IPS-NIHi7 (cell line): ENCODE measurements around the gene OR4K1.
"Not testable (repeated sequence)": the region's sequence is repeated elsewhere in the genome, so short reads cannot be mapped to it uniquely, and the experiment has no call there.

Experiments
- DNase-seq: peaks from one replicate; pipeline ENCODE4 v3.0.0; 2012; ENCODE audit warnings: mixed read lengths; ENCODE audit errors: extremely low spot score

The OR4K1 gene, protein sequence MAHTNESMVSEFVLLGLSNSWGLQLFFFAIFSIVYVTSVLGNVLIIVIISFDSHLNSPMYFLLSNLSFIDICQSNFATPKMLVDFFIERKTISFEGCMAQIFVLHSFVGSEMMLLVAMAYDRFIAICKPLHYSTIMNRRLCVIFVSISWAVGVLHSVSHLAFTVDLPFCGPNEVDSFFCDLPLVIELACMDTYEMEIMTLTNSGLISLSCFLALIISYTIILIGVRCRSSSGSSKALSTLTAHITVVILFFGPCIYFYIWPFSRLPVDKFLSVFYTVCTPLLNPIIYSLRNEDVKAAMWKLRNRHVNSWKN

DNA sequence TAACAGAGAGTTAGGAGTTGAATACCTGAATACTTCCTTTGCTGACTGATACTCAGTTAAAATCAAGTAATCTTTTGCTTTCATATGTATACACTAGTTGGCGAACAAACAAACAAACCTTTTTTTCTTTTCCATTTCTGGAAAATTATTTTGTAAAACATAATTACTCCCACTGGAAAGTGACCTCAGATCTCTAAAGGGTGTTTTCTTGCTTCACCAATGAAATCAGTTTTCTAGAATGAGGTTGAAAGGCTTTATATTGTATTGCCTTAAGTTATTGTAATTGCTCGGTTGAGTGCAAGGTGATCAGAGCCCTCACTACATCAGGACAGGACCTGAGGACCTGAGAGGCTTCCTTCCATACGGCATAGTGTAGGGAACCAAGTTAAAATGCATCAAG lies at the start of gene OR4K1:
Gene OR4K1 (plus strand): TSS at position 301 of the 400 bp plus-strand sequence. CDS start 4,750 bp downstream, outside the sequence.
- no peak for DNase-seq

DNA sequence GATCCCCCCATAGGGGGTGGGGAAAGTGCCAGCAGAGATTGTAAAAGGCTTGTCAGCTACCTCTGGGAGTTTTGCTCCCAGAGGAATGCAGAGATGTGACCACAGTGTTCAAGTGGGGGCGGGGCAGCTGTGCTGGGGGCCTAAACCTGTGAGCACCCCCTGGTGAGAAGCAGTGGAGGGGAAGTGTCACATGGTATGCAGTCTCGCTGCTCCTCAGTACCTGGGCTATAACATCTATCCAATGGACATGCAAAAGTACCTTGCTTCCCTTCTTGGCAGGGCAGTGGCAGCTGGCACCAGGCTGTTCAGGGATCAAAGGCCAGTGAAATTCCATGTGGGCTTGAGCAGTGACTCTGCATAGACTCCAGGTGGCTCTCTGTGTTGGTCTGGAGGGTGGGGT lies 35.4 kb upstream of the OR4K1 start:
- DNase-seq = no peak

DNA sequence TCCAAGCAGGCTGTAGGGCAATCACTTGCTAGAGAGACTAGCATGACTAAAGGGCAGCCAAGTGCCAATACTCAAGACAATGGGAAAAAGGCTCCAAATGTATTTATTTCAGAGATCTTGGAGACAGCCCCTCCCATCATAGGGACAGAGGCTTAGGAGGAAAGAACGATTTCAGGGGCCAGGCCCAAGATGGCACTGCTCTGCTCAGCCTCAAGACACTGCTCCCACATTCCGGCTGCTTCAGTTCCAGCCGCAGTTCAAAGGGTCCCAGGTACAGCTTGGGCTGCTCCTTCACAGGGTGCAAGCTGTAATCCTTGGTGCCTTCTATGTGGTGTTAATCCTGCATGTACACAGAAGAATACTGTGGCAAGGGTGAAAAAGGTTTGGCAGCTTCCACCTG lies 29.7 kb upstream of the OR4K1 start:
- no peak for DNase-seq

DNA sequence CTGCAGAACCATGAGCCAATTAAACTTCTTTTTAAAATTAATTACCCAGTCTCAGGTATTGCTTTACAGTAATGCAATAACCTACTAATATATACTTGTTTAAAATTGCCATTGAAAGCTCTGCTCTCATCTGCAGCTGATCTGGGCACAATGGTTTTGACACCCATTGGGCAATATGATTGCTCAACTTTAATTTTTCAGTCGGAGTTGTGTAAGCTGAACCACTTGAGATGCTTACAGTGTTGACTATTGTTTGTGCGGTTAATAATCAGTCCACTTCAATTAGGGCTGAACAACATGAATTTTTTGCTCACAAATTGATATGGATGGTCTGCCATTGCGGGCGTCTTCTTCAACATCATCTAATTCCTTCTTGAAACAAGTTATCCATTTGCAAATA lies 28.3 kb upstream of the OR4K1 start:
- DNase-seq = no peak

DNA sequence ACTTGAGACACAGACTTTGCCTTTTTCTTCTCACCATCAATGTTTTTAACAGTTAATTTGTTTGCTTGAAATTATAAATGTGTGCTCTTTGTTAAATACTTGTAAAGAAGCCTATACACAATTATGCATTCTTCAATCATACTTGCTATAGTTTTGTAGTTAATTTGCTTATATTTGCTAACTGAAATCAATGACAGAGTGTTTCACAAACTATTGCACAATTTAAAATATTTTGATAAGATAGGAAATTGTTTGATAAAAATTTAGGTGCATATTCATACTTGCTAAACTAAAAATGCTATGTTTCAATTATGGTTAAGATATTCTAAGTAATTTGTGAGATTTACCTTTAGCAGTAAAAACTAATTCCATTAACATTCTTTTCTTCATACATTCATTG lies 24.1 kb upstream of the OR4K1 start:
- DNase-seq = no peak

DNA sequence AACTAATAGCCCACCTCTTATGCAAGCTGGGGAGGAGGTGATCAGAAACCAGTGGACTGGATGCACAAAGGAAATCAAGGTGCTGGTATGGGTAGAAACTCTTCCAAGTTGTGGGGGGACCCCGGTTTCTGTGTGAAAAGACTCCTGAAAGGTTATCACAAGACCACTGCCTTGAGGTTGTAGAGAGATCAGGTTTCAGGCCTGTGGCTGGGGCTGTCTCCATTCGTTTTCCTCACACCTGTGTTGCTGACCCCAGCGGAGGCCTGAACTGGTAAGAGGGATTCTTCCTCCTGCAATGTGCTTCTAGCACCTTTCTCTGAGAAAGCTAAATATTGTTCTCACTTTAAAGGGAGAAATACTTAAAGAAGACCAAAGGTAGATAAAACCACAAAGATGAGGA lies 19.6 kb upstream of the OR4K1 start:
- DNase-seq = no peak

DNA sequence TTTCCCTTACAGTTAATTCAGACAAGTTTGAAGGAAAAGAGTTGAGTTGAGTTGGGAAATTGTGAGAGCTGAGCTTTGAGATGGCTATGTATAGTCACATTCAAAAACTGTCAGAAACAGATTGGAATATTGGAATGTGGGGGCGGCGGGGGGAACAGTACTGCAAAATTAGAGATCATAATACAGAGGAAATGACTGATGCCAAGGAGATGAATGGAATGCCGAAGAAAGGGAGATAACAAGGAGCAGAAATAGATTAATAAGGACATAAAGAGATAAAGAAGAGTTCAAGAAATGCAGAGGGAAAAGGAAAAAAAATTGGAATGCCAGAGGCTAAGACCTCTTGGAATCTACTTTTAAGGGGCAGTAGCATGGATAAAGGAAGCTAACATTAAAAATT lies 13.5 kb upstream of the OR4K1 start:
- no peak for DNase-seq

DNA sequence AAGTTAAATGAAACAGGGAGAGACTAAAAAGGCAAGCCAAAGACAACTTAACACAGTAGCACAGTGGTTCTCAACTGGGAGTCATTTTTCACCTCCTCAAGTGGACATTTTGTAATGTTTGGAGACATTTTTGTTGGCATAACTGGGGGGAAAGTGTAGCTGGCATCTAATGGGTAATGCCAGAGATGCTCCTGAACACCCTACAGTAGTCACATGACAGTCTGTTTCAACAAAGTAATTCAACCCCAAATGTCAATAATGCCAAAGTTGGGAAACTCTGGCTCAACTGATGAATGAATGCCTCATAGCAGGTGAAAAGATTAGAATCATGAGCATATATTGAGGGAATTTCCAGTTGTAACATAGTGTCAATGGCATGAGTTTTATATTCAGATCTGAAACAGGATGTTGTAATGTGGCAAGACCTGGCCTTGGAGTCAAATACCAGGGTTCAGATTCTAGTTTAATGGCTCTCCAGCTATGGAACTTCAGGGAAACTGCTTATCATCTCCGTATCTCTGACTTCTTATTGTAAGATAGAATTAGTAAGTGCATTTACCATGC lies 12.7 kb upstream of the OR4K1 start:
- DNase-seq = no peak

DNA sequence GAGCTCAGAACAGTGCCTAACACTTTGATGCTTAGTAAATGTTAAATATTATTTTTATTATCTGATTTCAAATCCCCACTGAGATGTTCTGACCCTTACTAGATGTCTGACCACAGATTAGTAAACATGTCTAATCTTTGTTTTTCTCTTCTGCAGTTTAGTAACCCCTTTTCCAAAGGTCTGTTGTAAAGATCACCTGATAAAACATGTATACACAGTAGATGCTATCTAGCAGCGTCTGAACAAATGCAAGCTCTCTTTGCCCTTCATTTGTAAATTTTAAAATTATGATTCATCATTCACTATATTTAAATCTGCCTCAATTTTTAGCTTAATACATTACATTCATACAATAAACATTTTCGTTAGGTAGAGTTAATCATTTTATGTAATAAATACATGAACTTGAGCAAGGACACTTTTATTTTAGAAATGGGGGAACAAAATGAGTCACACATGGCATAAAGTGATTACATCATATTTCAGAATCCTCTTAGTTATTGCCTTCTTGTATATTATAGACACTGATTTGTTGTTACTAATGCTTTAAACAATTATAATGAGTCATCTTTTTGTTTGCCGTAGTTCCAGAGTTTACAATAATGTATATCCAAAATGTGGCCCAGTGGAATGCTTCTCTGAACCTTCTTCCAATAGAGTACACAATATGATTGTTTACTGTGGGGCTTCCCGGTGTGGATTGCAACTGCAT lies 12.0 kb upstream of the OR4K1 start:
- DNase-seq = no peak

DNA sequence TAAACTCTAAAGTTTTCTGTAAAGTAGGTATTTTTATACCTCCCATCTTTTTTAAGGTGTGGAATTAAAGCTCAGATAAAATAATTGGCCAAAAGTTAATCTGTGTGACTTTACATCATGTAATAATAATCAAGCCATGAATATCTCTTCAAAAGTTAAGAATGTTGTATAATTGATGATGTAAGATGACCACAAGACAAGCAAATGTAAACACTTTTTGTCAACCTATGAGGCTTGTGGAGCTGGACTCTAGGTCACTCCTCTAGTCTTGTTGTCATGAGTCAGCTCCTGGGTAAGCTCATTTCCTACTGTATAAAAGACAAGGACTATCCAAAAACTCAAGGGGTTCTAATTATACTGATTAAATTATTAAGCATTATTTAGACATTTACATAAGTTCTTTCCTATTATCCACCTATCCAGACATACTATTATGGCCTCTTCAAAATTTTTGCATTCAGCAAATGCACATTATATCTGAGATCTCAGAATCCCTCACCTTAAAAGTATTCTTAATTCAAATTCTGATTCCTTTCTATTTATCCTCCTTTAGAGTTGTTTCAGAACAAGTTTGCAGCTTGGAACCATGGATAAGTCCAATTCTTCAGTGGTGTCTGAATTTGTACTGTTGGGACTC lies 10.6 kb upstream of the OR4K1 start, which contains the start of gene OR4K5:
Gene OR4K5 (plus strand): TSS at position 587 of the 637 bp plus-strand sequence. CDS start 0 bp downstream, at position 587.
- no peak for DNase-seq

DNA sequence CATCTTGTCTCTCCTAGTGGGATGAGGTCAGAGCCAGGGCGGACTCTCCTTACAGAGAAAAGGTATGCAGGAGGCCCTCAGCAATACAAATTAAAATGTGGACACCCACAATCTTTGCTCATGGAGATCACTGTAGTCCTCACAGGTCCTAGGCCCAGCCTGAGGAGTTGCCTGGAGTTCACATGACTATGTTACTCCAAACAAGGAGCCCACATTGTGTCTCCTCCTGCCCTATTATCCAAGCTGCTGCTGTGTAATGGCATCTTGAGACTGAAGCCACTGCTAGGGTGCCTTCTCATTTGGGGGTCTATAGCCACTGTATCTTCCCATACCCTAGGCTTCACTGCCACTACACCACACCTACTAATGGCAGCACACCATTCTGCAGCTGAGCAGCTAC lies 11.0 kb downstream of the OR4K1 start:
- DNase-seq = no peak

DNA sequence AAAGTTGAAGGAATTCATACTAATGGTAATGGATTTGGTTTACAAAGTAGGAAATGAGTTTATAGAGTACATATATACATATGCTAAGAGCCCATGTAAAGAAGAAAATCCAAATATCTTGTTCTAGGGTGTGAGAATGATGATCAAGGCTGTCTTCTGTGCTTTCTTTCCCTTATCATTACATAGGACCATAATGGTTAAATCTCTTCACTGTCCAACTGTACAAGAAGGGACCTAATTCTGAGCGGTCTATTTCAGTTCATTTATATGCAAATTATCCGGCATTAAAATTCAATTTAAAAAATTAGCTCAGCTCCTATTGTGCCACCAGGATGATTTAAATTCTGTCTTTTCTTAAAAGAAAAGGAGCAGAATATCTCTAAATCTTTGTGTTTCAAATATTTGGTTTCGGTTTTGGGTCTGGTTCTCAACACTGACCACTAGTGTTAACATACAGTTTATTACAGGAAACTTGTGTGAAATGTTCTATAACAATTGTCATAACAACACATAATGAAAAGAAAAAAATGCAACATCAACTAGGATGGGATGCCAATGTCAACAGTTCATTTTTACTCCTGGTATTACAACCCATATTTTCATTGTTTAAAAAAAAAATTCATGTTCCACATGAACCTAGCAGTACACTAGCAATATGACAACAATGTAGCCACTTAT lies 16.8 kb downstream of the OR4K1 start:
- no peak for DNase-seq

DNA sequence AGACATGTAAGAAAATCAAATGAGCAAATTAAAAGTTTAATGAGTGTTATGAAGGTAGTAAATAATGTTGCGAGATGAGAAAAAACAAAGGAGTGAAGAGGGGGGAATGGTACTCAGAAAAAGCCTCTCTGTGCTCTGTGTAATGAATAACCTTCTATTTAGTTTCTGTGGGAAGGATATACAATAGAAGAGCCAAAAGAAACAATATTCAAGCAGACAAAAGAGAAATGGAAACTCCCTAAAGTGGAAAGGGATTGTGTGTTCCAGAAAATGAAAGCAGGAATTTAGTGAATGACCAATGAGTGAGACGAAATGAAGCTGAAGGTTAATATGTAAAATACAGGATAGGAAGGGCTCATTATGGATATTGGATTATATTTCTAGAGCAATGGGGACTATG lies 18.5 kb downstream of the OR4K1 start:
- DNase-seq = no peak

DNA sequence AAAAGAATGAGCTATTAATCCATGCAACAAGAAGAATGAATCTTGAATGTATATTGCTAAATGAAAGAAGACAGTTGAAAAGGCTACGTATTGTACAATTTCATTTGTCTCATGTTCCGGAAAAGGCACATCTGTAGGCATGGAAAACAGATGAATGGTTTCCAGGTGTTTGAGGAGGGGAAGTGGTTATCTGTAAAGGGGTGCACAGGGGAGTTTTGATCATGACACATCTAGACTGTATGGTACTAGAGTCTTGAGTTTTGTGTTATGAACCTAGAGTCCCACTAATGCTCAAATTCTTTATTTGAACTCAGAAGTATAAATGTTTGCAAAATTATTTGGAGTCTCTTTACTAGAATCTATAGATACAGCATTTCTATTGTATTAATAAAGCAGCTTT lies 39.0 kb downstream of the OR4K1 start:
- not testable (repeated sequence) for DNase-seq

DNA sequence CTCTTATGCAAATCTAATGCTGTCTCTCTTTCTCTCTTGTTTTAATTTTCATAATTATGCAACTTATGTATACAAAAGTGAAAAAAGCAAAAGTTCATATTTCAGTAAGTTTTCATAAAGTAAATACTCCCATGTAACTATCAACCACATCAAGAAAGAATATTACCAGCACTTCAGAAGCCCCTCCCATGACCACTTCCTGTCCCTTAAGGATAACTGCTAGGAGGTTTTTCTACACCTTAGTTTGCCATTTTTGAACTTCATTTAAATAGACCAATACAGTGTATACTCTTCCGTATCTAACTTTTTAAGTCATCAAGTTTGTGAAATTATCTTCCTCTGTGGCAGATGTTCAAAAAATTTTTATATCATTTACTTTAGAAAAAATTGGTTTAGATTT lies 44.1 kb downstream of the OR4K1 start:
- no peak for DNase-seq

DNA sequence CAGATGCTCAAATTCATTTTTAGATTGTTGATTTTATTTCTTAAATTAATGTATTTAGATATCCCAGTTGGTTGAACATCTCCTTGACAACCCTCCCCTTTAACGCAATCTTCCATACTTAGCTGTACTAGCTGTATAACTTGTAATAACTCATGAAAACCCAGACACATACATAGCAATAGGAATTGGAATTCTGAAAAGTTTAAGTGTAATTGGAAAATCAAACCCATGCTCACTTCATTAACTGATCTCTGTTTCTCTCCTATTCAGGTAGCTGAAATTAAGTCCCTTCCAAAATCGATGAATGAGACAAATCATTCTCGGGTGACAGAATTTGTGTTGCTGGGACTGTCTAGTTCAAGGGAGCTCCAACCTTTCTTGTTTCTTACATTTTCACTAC lies 44.6 kb downstream of the OR4K1 start, which contains the start of gene OR4K15:
Gene OR4K15 (plus strand): TSS at position 301 of the 400 bp plus-strand sequence. CDS start 0 bp downstream, at position 301.
- no peak for DNase-seq
